GM19023 (cell line): ENCODE data around the gene TRPM6.
"Not testable (repeated sequence)": the region's sequence is repeated elsewhere in the genome, so short reads cannot be mapped to it uniquely, and the experiment has no call there.

ENCODE experiments used
- ATAC-seq: cut with Tn5 transposase; IDR thresholded peaks from one replicate; pipeline ENCODE4 v1.9.1; 2021; ENCODE audit warnings: mild to moderate bottlenecking, moderate library complexity; ENCODE audit not compliant: unreplicated experiment

TRPM6 gene

GRCh38 chr9:74887041-74887980, at the start of gene TRPM6:
TSS of gene TRPM6 (minus strand) at chr9:74887921. CDS start at chr9:74887856, 65 bp downstream.
- ATAC-seq: no peak

- ATAC-seq: no peak
Observed at GRCh38 chr9:74935008-74935407, 47.3 kb upstream of the TRPM6 start.

- ATAC-seq: no peak
Observed at GRCh38 chr9:74921737-74922136, 34.0 kb upstream of the TRPM6 start.

GRCh38 chr9:74920944-74921626, 33.4 kb upstream of the TRPM6 start:
- ATAC-seq: no peak

GRCh38 chr9:74910036-74910435, 22.3 kb upstream of the TRPM6 start:
- no peak for ATAC-seq

- no peak for ATAC-seq
Observed at GRCh38 chr9:74908665-74909064, 20.9 kb upstream of the TRPM6 start.

- ATAC-seq: no peak
Observed at GRCh38 chr9:74907085-74907484, 19.4 kb upstream of the TRPM6 start.

GRCh38 chr9:74901001-74901400, 13.3 kb upstream of the TRPM6 start:
- ATAC-seq: no peak

- not testable (repeated sequence) for ATAC-seq
Observed at GRCh38 chr9:74888449-74888848, 728 bp upstream of the TRPM6 start.

GRCh38 chr9:74887981-74888370, 255 bp upstream of the TRPM6 start:
- no peak for ATAC-seq

- ATAC-seq: no peak
Observed at GRCh38 chr9:74876382-74876949, 11.3 kb downstream of the TRPM6 start.

GRCh38 chr9:74875656-74876055, 12.1 kb downstream of the TRPM6 start:
- ATAC-seq: no peak

- no peak for ATAC-seq
Observed at GRCh38 chr9:74874220-74874619, 13.5 kb downstream of the TRPM6 start.

- ATAC-seq: no peak
Observed at GRCh38 chr9:74872619-74873233, 15.0 kb downstream of the TRPM6 start.

GRCh38 chr9:74867483-74867882, 20.2 kb downstream of the TRPM6 start:
- ATAC-seq: no peak

- no peak for ATAC-seq
Observed at GRCh38 chr9:74865177-74865576, 22.5 kb downstream of the TRPM6 start.

GRCh38 chr9:74861773-74862474, 25.8 kb downstream of the TRPM6 start:
- ATAC-seq: no peak

- ATAC-seq: no peak
Observed at GRCh38 chr9:74861071-74861470, 26.6 kb downstream of the TRPM6 start.

GRCh38 chr9:74860247-74860646, 27.5 kb downstream of the TRPM6 start:
- not testable (repeated sequence) for ATAC-seq

- no peak for ATAC-seq
Observed at GRCh38 chr9:74859786-74860185, 27.9 kb downstream of the TRPM6 start.
